ENCODE results near the gene RAB36.

Gene RAB36

GRCh38 chr22:23113847-23114720 is 31.2 kb upstream of the RAB36 start:
- no peak for TF ChIP-seq EP300 (IDR thresholded peaks at IDR 0.05; ENCODE audit: borderline replicate concordance)

GRCh38 chr22:23114721-23115020 is 30.6 kb upstream of the RAB36 start:
- TF ChIP-seq, protein P1, sequence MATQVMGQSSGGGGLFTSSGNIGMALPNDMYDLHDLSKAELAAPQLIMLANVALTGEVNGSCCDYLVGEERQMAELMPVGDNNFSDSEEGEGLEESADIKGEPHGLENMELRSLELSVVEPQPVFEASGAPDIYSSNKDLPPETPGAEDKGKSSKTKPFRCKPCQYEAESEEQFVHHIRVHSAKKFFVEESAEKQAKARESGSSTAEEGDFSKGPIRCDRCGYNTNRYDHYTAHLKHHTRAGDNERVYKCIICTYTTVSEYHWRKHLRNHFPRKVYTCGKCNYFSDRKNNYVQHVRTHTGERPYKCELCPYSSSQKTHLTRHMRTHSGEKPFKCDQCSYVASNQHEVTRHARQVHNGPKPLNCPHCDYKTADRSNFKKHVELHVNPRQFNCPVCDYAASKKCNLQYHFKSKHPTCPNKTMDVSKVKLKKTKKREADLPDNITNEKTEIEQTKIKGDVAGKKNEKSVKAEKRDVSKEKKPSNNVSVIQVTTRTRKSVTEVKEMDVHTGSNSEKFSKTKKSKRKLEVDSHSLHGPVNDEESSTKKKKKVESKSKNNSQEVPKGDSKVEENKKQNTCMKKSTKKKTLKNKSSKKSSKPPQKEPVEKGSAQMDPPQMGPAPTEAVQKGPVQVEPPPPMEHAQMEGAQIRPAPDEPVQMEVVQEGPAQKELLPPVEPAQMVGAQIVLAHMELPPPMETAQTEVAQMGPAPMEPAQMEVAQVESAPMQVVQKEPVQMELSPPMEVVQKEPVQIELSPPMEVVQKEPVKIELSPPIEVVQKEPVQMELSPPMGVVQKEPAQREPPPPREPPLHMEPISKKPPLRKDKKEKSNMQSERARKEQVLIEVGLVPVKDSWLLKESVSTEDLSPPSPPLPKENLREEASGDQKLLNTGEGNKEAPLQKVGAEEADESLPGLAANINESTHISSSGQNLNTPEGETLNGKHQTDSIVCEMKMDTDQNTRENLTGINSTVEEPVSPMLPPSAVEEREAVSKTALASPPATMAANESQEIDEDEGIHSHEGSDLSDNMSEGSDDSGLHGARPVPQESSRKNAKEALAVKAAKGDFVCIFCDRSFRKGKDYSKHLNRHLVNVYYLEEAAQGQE (IDR thresholded peaks at IDR 0.05; ENCODE audit: low read depth) = no peak
- no peak for TF ChIP-seq NFIC (IDR thresholded peaks at IDR 0.05)

- TF ChIP-seq ZBTB7A (IDR thresholded peaks at IDR 0.05; ENCODE audit: low read depth) (no peak), YY1 (IDR thresholded peaks at IDR 0.05; ENCODE audit: low read depth) (no peak), TAF1 (IDR thresholded peaks at IDR 0.05; ENCODE audit: low read depth) (no peak), CREB1 (IDR thresholded peaks at IDR 0.05; ENCODE audit: low read depth) (no peak), EP300 (IDR thresholded peaks at IDR 0.05; ENCODE audit: borderline replicate concordance) (no peak), RAD21 (IDR thresholded peaks at IDR 0.05; ENCODE audit: low read depth) (no peak), TEAD4 (IDR thresholded peaks at IDR 0.05) (no peak)
- TF ChIP-seq, protein P1 (IDR thresholded peaks at IDR 0.05; ENCODE audit: low read depth) = no peak
Observed at GRCh38 chr22:23115369-23115768, 29.9 kb upstream of the RAB36 start.

- no peak for TF ChIP-seq CREB1 (IDR thresholded peaks at IDR 0.05; ENCODE audit: low read depth)
- no peak for TF ChIP-seq NFIC (IDR thresholded peaks at IDR 0.05)
- TF ChIP-seq EGR1 (IDR thresholded peaks at IDR 0.05) = no peak
- no peak for TF ChIP-seq ZBTB7A (IDR thresholded peaks at IDR 0.05; ENCODE audit: low read depth)
- TF ChIP-seq, protein P1 (IDR thresholded peaks at IDR 0.05; ENCODE audit: low read depth) = no peak
- no peak for TF ChIP-seq TCF12 (IDR thresholded peaks at IDR 0.05; ENCODE audit: low read depth)
- TF ChIP-seq YY1 (IDR thresholded peaks at IDR 0.05; ENCODE audit: low read depth) = no peak
- no peak for TF ChIP-seq CEBPB (IDR thresholded peaks at IDR 0.05)
- no peak for TF ChIP-seq FOXM1 (IDR thresholded peaks at IDR 0.05; ENCODE audit: borderline replicate concordance, low read depth)
- no peak for TF ChIP-seq TAF1 (IDR thresholded peaks at IDR 0.05; ENCODE audit: low read depth)
Observed at GRCh38 chr22:23115825-23116494, 29.3 kb upstream of the RAB36 start.

- TF ChIP-seq TAF1 (IDR thresholded peaks at IDR 0.05; ENCODE audit: low read depth) (no peak), NFIC (IDR thresholded peaks at IDR 0.05) (no peak), ZBTB7A (IDR thresholded peaks at IDR 0.05; ENCODE audit: low read depth) (no peak), TCF12 (IDR thresholded peaks at IDR 0.05; ENCODE audit: low read depth) (no peak), YY1 (IDR thresholded peaks at IDR 0.05; ENCODE audit: low read depth) (no peak), EGR1 (IDR thresholded peaks at IDR 0.05) (no peak)
- TF ChIP-seq, protein P1 (IDR thresholded peaks at IDR 0.05; ENCODE audit: low read depth) = no peak
Observed at GRCh38 chr22:23116506-23117263, 28.6 kb upstream of the RAB36 start.
